Subcutaneous abdominal adipose tissue (tissue), 5 donors: ENCODE measurements around the gene EEF1AKMT2.

Source experiments
- H3K27ac ChIP-seq: one replicate; pipeline ENCODE4 v1.7.0; 2013; ENCODE audit warnings: low read depth, mild to moderate bottlenecking, inconsistent platforms, low read length, moderate library complexity
- H3K27me3 ChIP-seq, 5 donors: one replicate each; pipeline ENCODE4 v1.7.0; 2013; ENCODE audit warnings: low read length in 5 of 5, inconsistent platforms in 1 of 5; ENCODE audit not compliant: control insufficient read depth in 5 of 5, insufficient read depth in 4 of 5
- H3K36me3 ChIP-seq, 5 donors: one replicate each; pipeline ENCODE4 v1.7.0; 2013; ENCODE audit warnings: low read length in 5 of 5; ENCODE audit not compliant: control insufficient read depth in 5 of 5, insufficient read depth in 5 of 5
- H3K4me1 ChIP-seq, 5 donors: one replicate each; pipeline ENCODE4 v1.7.0; 2013; ENCODE audit warnings: low read length in 5 of 5, mild to moderate bottlenecking in 3 of 5, moderate library complexity in 1 of 5; ENCODE audit not compliant: control insufficient read depth in 5 of 5, insufficient read depth in 5 of 5
- H3K4me3 ChIP-seq, 5 donors: one replicate each; pipeline ENCODE4 v1.7.0; 2013; ENCODE audit warnings: low read length in 5 of 5, low read depth in 1 of 5
- H3K9ac ChIP-seq, 5 donors: one replicate each; pipeline ENCODE4 v1.7.0; 2013; ENCODE audit warnings: low read length in 5 of 5, mild to moderate bottlenecking in 4 of 5, moderate library complexity in 3 of 5
- H3K9me3 ChIP-seq, 5 donors: one replicate each; pipeline ENCODE4 v1.7.0; 2013; ENCODE audit warnings: low read length in 5 of 5; ENCODE audit not compliant: control insufficient read depth in 5 of 5
- donor health status: healthy.
- donor health status: healthy.
- donor health status: healthy.
- donor health status: healthy.
- donor health status: healthy.

EEF1AKMT2 gene

GRCh38 chr10:124745252-124745651 is 46.4 kb downstream of the EEF1AKMT2 start:
- no peaks in the 10 kb centered on the region for H3K27me3 ChIP-seq
- peaks cover 10 to 55% (median 43%) of the 10 kb centered on the region in 5 donors for H3K4me1 ChIP-seq
- H3K27ac ChIP-seq = peak overlapping the region; percentile 67
- H3K36me3 ChIP-seq = peaks cover 0 to 4% (median 0%) of the 10 kb centered on the region in 5 donors
- no peaks in the 10 kb centered on the region for H3K9me3 ChIP-seq
- no peak overlapping the region for H3K4me3 ChIP-seq
- H3K9ac ChIP-seq = peak overlapping the region in 1 of 5 donors; percentile 26

GRCh38 chr10:124744102-124745050 is 47.3 kb downstream of the EEF1AKMT2 start, which contains the start of gene FAM53B:
FAM53B (minus strand) TSS chr10:124744378; CDS start chr10:124706713, 37,665 bp downstream.
- H3K27me3 ChIP-seq = no peaks in the 10 kb centered on the region
- H3K9me3 ChIP-seq = no peaks in the 10 kb centered on the region
- peaks cover 10 to 60% (median 52%) of the 10 kb centered on the region in 5 donors for H3K4me1 ChIP-seq

GRCh38 chr10:124743191-124744101 is 48.2 kb downstream of the EEF1AKMT2 start:
- Histone ChIP-seq H3K27ac (peak overlapping the region; percentile 90), H3K4me1 (peaks cover 13 to 61% (median 56%) of the 10 kb centered on the region in 5 donors), H3K4me3 (peak overlapping the region; percentile 55 to 81 (median 74)), H3K27me3 (no peaks in the 10 kb centered on the region), H3K9me3 (no peaks in the 10 kb centered on the region), H3K9ac (peak overlapping the region in 4 of 5 donors; percentile 48 to 68 (median 62)), H3K36me3 (peaks cover 0 to 4% (median 0%) of the 10 kb centered on the region in 5 donors)

More at GRCh38 chr10:124744102-124745050, 47.3 kb downstream of the EEF1AKMT2 start, which contains the start of gene FAM53B:
- Histone ChIP-seq H3K36me3 (peaks cover 0 to 4% (median 0%) of the 10 kb centered on the region in 5 donors), H3K4me3 (peak within 1 kb of the TSS; percentile 70 to 81 (median 74)), H3K9ac (peak within 1 kb of the TSS in 4 of 5 donors; percentile 48 to 68 (median 62)), H3K27ac (peak within 1 kb of the TSS; percentile 90)

GRCh38 chr10:124742413-124743190 is 49.1 kb downstream of the EEF1AKMT2 start:
- H3K27ac ChIP-seq = peak overlapping the region; percentile 90
- H3K36me3 ChIP-seq = peaks cover 0 to 2% (median 0%) of the 10 kb centered on the region in 5 donors
- H3K4me1 ChIP-seq = peaks cover 17 to 69% (median 63%) of the 10 kb centered on the region in 5 donors
- peak overlapping the region; percentile 37 to 68 (median 55) for H3K9ac ChIP-seq
- H3K27me3 ChIP-seq = no peaks in the 10 kb centered on the region
- no peaks in the 10 kb centered on the region for H3K9me3 ChIP-seq
- H3K4me3 ChIP-seq = peak overlapping the region; percentile 65 to 81 (median 74)

GRCh38 chr10:124741922-124742412 is 49.7 kb downstream of the EEF1AKMT2 start:
- Histone ChIP-seq H3K36me3 (no peaks in the 10 kb centered on the region), H3K4me3 (peak overlapping the region; percentile 65 to 77 (median 74)), H3K27me3 (no peaks in the 10 kb centered on the region), H3K27ac (peak overlapping the region; percentile 90), H3K9me3 (no peaks in the 10 kb centered on the region), H3K4me1 (peaks cover 24 to 76% (median 69%) of the 10 kb centered on the region in 5 donors), H3K9ac (peak overlapping the region; percentile 37 to 68 (median 55))

GRCh38 chr10:124741281-124741921 is 50.3 kb downstream of the EEF1AKMT2 start:
- Histone ChIP-seq H3K36me3 (no peaks in the 10 kb centered on the region), H3K27ac (peak overlapping the region; percentile 90), H3K4me3 (peak overlapping the region in 4 of 5 donors; percentile 70 to 77 (median 74)), H3K4me1 (peaks cover 28 to 81% (median 75%) of the 10 kb centered on the region in 5 donors), H3K9me3 (no peaks in the 10 kb centered on the region), H3K9ac (peak overlapping the region in 4 of 5 donors; percentile 8 to 68 (median 48)), H3K27me3 (no peaks in the 10 kb centered on the region)

- Histone ChIP-seq H3K27ac (peak overlapping the region; percentile 90), H3K9ac (peak overlapping the region; percentile 8 to 61 (median 43)), H3K9me3 (no peaks in the 10 kb centered on the region), H3K36me3 (no peaks in the 10 kb centered on the region), H3K4me1 (peaks cover 36 to 89% (median 82%) of the 10 kb centered on the region in 5 donors), H3K4me3 (peak overlapping the region in 3 of 5 donors; percentile 53 to 77 (median 70)), H3K27me3 (no peaks in the 10 kb centered on the region)
Observed at GRCh38 chr10:124740369-124741280, 51.1 kb downstream of the EEF1AKMT2 start.

- Histone ChIP-seq H3K4me3 (peak overlapping the region in 2 of 5 donors; percentile 24 to 53), H3K4me1 (peaks cover 38 to 90% (median 84%) of the 10 kb centered on the region in 5 donors), H3K36me3 (no peaks in the 10 kb centered on the region), H3K27ac (peak overlapping the region; percentile 90), H3K9ac (peak overlapping the region; percentile 1 to 61 (median 13)), H3K27me3 (no peaks in the 10 kb centered on the region), H3K9me3 (no peaks in the 10 kb centered on the region)
Observed at GRCh38 chr10:124739986-124740368, 51.7 kb downstream of the EEF1AKMT2 start.
